DOHH2 (cell line): ENCODE measurements around the gene RAPH1.
"Not testable (repeated sequence)": the region's sequence is repeated elsewhere in the genome, so short reads cannot be mapped to it uniquely, and the experiment has no call there.

Experiments used
- H3F3A ChIP-seq: fragments of 200-600 bp; sonication (generic), shearing (Covaris generic); 2 replicates; pipeline ENCODE4 v1.6.0; 2016; ENCODE audit warnings: antibody characterized with exemption, mild to moderate bottlenecking; ENCODE audit not compliant: control insufficient read depth, insufficient read depth
- H3K27ac ChIP-seq: fragments of 200-600 bp; sonication (generic); 2 replicates; pipeline ENCODE4 v1.5.1; 2014; ENCODE audit warnings: low read depth, mild to moderate bottlenecking, low read length, moderate library complexity
- H3K27me3 ChIP-seq: fragments of 200-600 bp; sonication (generic); 2 replicates; pipeline ENCODE4 v1.6.1; 2014; ENCODE audit warnings: mild to moderate bottlenecking, low read length, mixed read lengths; ENCODE audit not compliant: control insufficient read depth
- H3K36me3 ChIP-seq: fragments of 200-600 bp; sonication (generic); 2 replicates; pipeline ENCODE4 v1.6.1; 2014; ENCODE audit warnings: mild to moderate bottlenecking, low read length, moderate library complexity, mixed read lengths; ENCODE audit not compliant: control insufficient read depth
- H3K4me1 ChIP-seq: fragments of 200-600 bp; sonication (generic); 2 replicates; pipeline ENCODE4 v1.6.1; 2014; ENCODE audit warnings: mild to moderate bottlenecking, low read length, mixed read lengths; ENCODE audit not compliant: control insufficient read depth
- H3K4me2 ChIP-seq: fragments of 200-600 bp; sonication (generic); 2 replicates; pipeline ENCODE4 v1.6.0; 2014; ENCODE audit warnings: mild to moderate bottlenecking, low read length, moderate library complexity
- H3K4me3 ChIP-seq: fragments of 200-600 bp; sonication (generic); 2 replicates; pipeline ENCODE4 v1.5.1; 2014; ENCODE audit warnings: mild to moderate bottlenecking, low read length, mixed read lengths
- H3K79me2 ChIP-seq: fragments of 200-600 bp; sonication (generic); 2 replicates; pipeline ENCODE4 v1.6.1; 2014; ENCODE audit warnings: mild to moderate bottlenecking, low read length, mixed read lengths; ENCODE audit not compliant: control insufficient read depth
- H3K9me2 ChIP-seq: fragments of 200-600 bp; sonication (generic); replicated peaks from 2 replicates; pipeline ENCODE4 v1.6.1; 2014; ENCODE audit warnings: mild to moderate bottlenecking, low read length, mixed read lengths; ENCODE audit not compliant: control insufficient read depth
- H3K9me3 ChIP-seq: fragments of 200-600 bp; sonication (generic); 2 replicates; pipeline ENCODE4 v1.6.1; 2014; ENCODE audit warnings: antibody characterized with exemption, low read length, mixed read lengths; ENCODE audit not compliant: control insufficient read depth, insufficient read depth
- H4K20me1 ChIP-seq: fragments of 200-600 bp; sonication (generic); 2 replicates; pipeline ENCODE4 v1.6.0; 2014; ENCODE audit warnings: low read depth, mild to moderate bottlenecking, antibody characterized with exemption, low read length, moderate library complexity; ENCODE audit not compliant: control insufficient read depth, insufficient read depth
- CTCF ChIP-seq: fragments of 200-600 bp; sonication (generic); IDR thresholded peaks from one replicate; pipeline ENCODE4 v1.5.1; 2014; ENCODE audit warnings: antibody characterized with exemption, mild to moderate bottlenecking, low read depth, low read length; ENCODE audit not compliant: poor library complexity, severe bottlenecking
- EZH2phosphoT487 ChIP-seq: fragments of 200-600 bp; sonication (generic); IDR thresholded peaks from 2 replicates; pipeline ENCODE4 v1.6.1; 2017; ENCODE audit warnings: borderline replicate concordance, mild to moderate bottlenecking, antibody characterized with exemption, low read length, moderate library complexity, mixed read lengths

Gene RAPH1

GRCh38 chr2:203532957-203533658, 2.0 kb downstream of the RAPH1 start:
- no peaks in the 10 kb centered on the region for H3K9me2 ChIP-seq
- H3K4me1 ChIP-seq = peaks cover 8% of the 10 kb centered on the region
- TF ChIP-seq CTCF = no peak
- H3K4me2 ChIP-seq = no peak overlapping the region
- H3K27ac ChIP-seq = no peak overlapping the region
- H3K4me3 ChIP-seq = no peak overlapping the region
- no peaks in the 10 kb centered on the region for H3K79me2 ChIP-seq
- no peaks in the 10 kb centered on the region for H4K20me1 ChIP-seq
- no peaks in the 10 kb centered on the region for H3K36me3 ChIP-seq
- H3F3A ChIP-seq = no peaks in the 10 kb centered on the region
- H3K9me3 ChIP-seq = peaks cover 3% of the 10 kb centered on the region; the same call in 1 of the 2 replicates
- H3K27me3 ChIP-seq = peaks cover 59% of the 10 kb centered on the region

- Histone ChIP-seq H3F3A (no peaks in the 10 kb centered on the region), H4K20me1 (no peaks in the 10 kb centered on the region), H3K4me3 (no peak overlapping the region), H3K27me3 (peaks cover 22% of the 10 kb centered on the region), H3K36me3 (no peaks in the 10 kb centered on the region), H3K79me2 (no peaks in the 10 kb centered on the region), H3K4me2 (no peak overlapping the region), H3K9me2 (no peaks in the 10 kb centered on the region), H3K9me3 (no peaks in the 10 kb centered on the region), H3K4me1 (no peaks in the 10 kb centered on the region), H3K27ac (no peak overlapping the region)
- TF ChIP-seq EZH2phosphoT487 = no peak
These were observed 7.4 kb downstream of the RAPH1 start for GRCh38 chr2:203527719-203528118.

GRCh38 chr2:203513268-203513667, 21.8 kb downstream of the RAPH1 start:
- not testable (repeated sequence) for H3K79me2 ChIP-seq, H3K4me1 ChIP-seq, H3K27ac ChIP-seq, H3K9me3 ChIP-seq, H3K27me3 ChIP-seq, H3K4me2 ChIP-seq, H3K9me2 ChIP-seq, H4K20me1 ChIP-seq, H3K4me3 ChIP-seq, H3K36me3 ChIP-seq, H3F3A ChIP-seq

DNA sequence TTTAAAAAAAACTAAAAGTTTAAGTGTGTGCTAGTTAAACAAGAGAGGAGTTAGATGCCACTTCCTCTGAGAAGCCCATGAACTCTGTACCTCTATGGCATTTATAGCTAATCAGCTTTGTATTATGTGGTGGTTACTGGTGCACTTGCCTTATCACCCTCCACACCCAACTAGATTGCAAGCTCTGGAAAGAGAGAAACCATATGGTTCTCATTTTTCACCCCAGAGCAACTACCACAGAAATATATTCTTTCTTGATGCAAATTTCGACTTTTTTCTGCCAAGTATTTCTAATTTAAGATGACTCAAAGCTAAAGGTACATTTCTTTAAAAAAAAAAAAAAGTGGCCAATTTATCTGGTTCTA, 24.2 kb downstream of the RAPH1 start:
- Histone ChIP-seq H3K36me3 (no peaks in the 10 kb centered on the region), H3K4me1 (no peaks in the 10 kb centered on the region), H3K4me3 (no peak overlapping the region), H3K79me2 (no peaks in the 10 kb centered on the region), H3K27ac (no peak overlapping the region), H3K9me2 (no peaks in the 10 kb centered on the region), H4K20me1 (no peaks in the 10 kb centered on the region), H3K27me3 (peaks cover 3% of the 10 kb centered on the region; the same call in 1 of the 2 replicates), H3F3A (no peaks in the 10 kb centered on the region), H3K4me2 (no peak overlapping the region), H3K9me3 (no peaks in the 10 kb centered on the region)
- TF ChIP-seq CTCF = no peak
- TF ChIP-seq EZH2phosphoT487 = no peak
